ENCODE measurements around the gene OBSL1. TPM values are rescaled to one million over a fixed set of nuclear protein-coding genes. Genes with fewer than 3 reads are reported as not detected.

The OBSL1 gene
- total RNA-seq, 1 experiment from 2014 or later: 56.2 TPM

DNA sequence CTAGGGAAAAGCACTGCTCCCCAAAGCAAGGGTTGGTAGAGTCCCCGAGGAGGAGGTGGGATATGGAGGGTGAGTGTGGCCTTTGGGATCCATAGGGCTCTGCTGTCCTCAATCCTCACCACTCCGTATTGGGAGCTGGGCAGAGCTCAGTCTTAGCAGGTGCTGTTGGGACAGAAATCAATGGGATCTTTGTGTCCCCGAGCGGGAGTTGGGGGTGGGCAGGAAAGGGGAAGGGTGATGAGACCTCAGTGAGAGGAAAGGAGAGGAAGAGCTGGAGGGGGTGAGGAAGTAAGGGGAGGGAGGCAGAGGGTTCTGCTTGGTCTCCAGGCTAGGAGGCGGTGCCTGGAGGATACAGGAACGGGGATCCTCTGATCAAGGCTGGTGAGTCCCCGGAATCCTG lies 54.5 kb downstream of the OBSL1 start:
- no TSS peak for BruUV-seq (replicated peaks)
- POLR2A ChIA-PET: interaction anchor here (1.3 kb wide), 1 partner anchor 18 kb away, joined by 8 read pairs; the partner anchor contains the start of gene GMPPA
- H3K36me3 ChIP-seq (ENCODE audit: control insufficient read depth, insufficient read depth, low read length): no peaks in the 10 kb centered on the region
- intact Hi-C loops (cut with micrococcal nuclease; ENCODE audit: unreplicated experiment): no loop called here
- H3K4me1 ChIP-seq: peaks cover 19% of the 10 kb centered on the region
- Mint-ChIP-seq H3K4me3 (ENCODE audit: unreplicated experiment) (no peak overlapping the region), H3K27me3 (ENCODE audit: insufficient read depth, unreplicated experiment) (peaks cover 32% of the 10 kb centered on the region), H3K27ac (ENCODE audit: unreplicated experiment) (no peak overlapping the region), H3K36me3 (ENCODE audit: insufficient read depth, unreplicated experiment) (no peaks in the 10 kb centered on the region), H3K9me3 (ENCODE audit: unreplicated experiment) (no peaks in the 10 kb centered on the region), H3K4me1 (ENCODE audit: low read depth, unreplicated experiment) (peaks cover 20% of the 10 kb centered on the region)
- H3K9me3 ChIP-seq: no peaks in the 10 kb centered on the region
- H3K4me3 ChIP-seq (ENCODE audit: low read depth, low read length): no peak overlapping the region
- TF ChIP-seq, protein P1, sequence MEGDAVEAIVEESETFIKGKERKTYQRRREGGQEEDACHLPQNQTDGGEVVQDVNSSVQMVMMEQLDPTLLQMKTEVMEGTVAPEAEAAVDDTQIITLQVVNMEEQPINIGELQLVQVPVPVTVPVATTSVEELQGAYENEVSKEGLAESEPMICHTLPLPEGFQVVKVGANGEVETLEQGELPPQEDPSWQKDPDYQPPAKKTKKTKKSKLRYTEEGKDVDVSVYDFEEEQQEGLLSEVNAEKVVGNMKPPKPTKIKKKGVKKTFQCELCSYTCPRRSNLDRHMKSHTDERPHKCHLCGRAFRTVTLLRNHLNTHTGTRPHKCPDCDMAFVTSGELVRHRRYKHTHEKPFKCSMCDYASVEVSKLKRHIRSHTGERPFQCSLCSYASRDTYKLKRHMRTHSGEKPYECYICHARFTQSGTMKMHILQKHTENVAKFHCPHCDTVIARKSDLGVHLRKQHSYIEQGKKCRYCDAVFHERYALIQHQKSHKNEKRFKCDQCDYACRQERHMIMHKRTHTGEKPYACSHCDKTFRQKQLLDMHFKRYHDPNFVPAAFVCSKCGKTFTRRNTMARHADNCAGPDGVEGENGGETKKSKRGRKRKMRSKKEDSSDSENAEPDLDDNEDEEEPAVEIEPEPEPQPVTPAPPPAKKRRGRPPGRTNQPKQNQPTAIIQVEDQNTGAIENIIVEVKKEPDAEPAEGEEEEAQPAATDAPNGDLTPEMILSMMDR (IDR thresholded peaks at IDR 0.05; ENCODE audit: insufficient read depth in 1 of 2, low read depth in 1 of 2, low read length in 1 of 2, severe bottlenecking in 1 of 2, unreplicated experiment in 1 of 2): no peak
- H3K27me3 ChIP-seq (replicated peaks; ENCODE audit: control insufficient read depth, insufficient read depth, low read length): peaks cover 5% of the 10 kb centered on the region; the same call in 1 of the 2 replicates
- DNase-seq: no peak
- CTCF ChIA-PET: interaction anchor here (0.7 kb wide), 2 partner anchors 19 to 58 kb away, joined by 3 to 7 read pairs; partner anchors contain the start of gene GMPPA

DNA sequence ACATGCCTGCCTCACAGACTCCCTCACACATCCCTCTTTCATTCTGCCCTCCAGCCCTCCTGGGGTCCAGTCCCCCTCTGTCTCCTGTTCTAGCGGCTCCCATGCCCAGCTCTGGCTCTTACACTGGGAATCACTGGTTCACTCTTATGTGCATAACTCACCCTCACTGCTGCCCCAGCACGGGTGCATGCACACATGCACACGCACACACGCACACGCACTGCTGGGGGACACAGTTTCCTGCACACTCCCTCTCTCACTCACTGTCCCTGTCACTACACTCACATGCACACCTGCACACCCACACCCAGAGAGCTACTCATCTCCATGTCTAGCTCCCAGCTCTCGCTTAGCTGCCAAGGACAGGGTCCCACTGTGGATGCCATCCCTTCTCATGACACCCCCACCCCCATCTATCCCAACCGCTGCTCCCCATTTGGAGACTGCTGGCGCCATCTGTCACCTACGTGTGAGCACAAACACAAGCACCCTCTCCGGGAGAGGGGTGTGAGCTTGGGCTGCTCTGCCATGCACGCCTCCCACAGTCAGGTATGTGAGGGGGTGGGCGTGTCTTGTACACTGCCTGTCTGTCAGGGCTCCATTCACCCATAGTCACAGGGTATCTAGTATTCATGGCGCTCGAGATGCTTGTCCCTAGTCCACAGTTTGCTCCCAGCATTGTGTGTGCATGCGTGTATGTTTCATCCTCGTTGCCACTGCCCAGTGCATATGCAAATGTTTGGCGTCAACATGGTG lies 55.3 kb downstream of the OBSL1 start:
- TF ChIP-seq, protein P1 (IDR thresholded peaks at IDR 0.05; ENCODE audit: insufficient read depth in 1 of 2, low read depth in 1 of 2, low read length in 1 of 2, severe bottlenecking in 1 of 2, unreplicated experiment in 1 of 2): no peak
- Mint-ChIP-seq H3K27ac (ENCODE audit: unreplicated experiment) (no peak overlapping the region), H3K4me3 (ENCODE audit: unreplicated experiment) (no peak overlapping the region), H3K4me1 (ENCODE audit: low read depth, unreplicated experiment) (peaks cover 11% of the 10 kb centered on the region), H3K36me3 (ENCODE audit: insufficient read depth, unreplicated experiment) (no peaks in the 10 kb centered on the region), H3K27me3 (ENCODE audit: insufficient read depth, unreplicated experiment) (peaks cover 31% of the 10 kb centered on the region), H3K9me3 (ENCODE audit: unreplicated experiment) (no peaks in the 10 kb centered on the region)
- DNase-seq: no peak
- no peaks in the 10 kb centered on the region for H3K9me3 ChIP-seq
- BruUV-seq (replicated peaks): no TSS peak
- intact Hi-C loops (cut with micrococcal nuclease; ENCODE audit: unreplicated experiment): no loop called here
- ChIA-PET POLR2A (interaction anchor here (1.3 kb wide), 1 partner anchor 18 kb away, joined by 8 read pairs; the partner anchor contains the start of gene GMPPA), CTCF (interaction anchor here (0.7 to 1.0 kb wide), 3 partner anchors 14 to 57 kb away, joined by 3 to 7 read pairs (median 5); partner anchors contain the start of gene GMPPA)
- H3K27me3 ChIP-seq (replicated peaks; ENCODE audit: control insufficient read depth, insufficient read depth, low read length): peaks cover 5% of the 10 kb centered on the region; the same call in 1 of the 2 replicates
- H3K4me1 ChIP-seq: peaks cover 11% of the 10 kb centered on the region
- no peaks in the 10 kb centered on the region for H3K36me3 ChIP-seq (ENCODE audit: control insufficient read depth, insufficient read depth, low read length)
- H3K4me3 ChIP-seq (ENCODE audit: low read depth, low read length): no peak overlapping the region

DNA sequence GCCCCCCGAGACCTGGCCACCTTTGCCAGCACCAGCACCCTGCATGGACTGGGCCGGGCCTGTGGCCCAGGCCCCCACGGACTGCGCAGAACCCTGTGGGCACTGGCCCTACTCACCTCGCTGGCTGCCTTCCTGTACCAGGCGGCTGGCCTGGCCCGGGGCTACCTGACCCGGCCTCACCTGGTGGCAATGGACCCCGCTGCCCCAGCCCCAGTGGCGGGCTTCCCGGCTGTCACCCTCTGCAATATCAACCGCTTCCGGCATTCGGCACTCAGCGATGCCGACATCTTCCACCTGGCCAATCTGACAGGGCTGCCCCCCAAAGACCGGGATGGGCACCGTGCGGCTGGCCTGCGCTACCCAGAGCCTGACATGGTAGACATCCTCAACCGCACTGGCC lies 56.5 kb downstream of the OBSL1 start:
- intact Hi-C loops (cut with micrococcal nuclease; ENCODE audit: unreplicated experiment): no loop called here
- peaks cover 12% of the 10 kb centered on the region for H3K4me1 Mint-ChIP-seq (ENCODE audit: low read depth, unreplicated experiment)
- peaks cover 31% of the 10 kb centered on the region for H3K27me3 Mint-ChIP-seq (ENCODE audit: insufficient read depth, unreplicated experiment)
- H3K36me3 ChIP-seq (ENCODE audit: control insufficient read depth, insufficient read depth, low read length): no peaks in the 10 kb centered on the region
- H3K36me3 Mint-ChIP-seq (ENCODE audit: insufficient read depth, unreplicated experiment): no peaks in the 10 kb centered on the region
- H3K9me3 ChIP-seq: no peaks in the 10 kb centered on the region
- ChIA-PET POLR2A (no interaction called here), CTCF (interaction anchor here (0.9 to 1.2 kb wide), 2 partner anchors 15 to 23 kb away, joined by 7 to 8 read pairs; no protein-coding TSS in a partner anchor)
- H3K27ac Mint-ChIP-seq (ENCODE audit: unreplicated experiment): no peak overlapping the region
- peaks cover 12% of the 10 kb centered on the region for H3K4me1 ChIP-seq
- H3K9me3 Mint-ChIP-seq (ENCODE audit: unreplicated experiment): no peaks in the 10 kb centered on the region
- no peak overlapping the region for H3K4me3 ChIP-seq (ENCODE audit: low read depth, low read length)
- no peak for DNase-seq
- no peak overlapping the region for H3K4me3 Mint-ChIP-seq (ENCODE audit: unreplicated experiment)
- BruUV-seq (replicated peaks): no TSS peak
- TF ChIP-seq, protein P1 (IDR thresholded peaks at IDR 0.05; ENCODE audit: insufficient read depth in 1 of 2, low read depth in 1 of 2, low read length in 1 of 2, severe bottlenecking in 1 of 2, unreplicated experiment in 1 of 2): no peak
- peaks cover 5% of the 10 kb centered on the region; the same call in 1 of the 2 replicates for H3K27me3 ChIP-seq (replicated peaks; ENCODE audit: control insufficient read depth, insufficient read depth, low read length)

Data from Caco-2 (cell line).